Ecto neural progenitor cell (in vitro differentiated cells): ENCODE data around the gene UEVLD.

ENCODE experiments used
- DNase-seq: peaks from one replicate; pipeline ENCODE4 v3.0.0-alpha.2; 2018; ENCODE audit warnings: low spot score

Gene UEVLD

DNA sequence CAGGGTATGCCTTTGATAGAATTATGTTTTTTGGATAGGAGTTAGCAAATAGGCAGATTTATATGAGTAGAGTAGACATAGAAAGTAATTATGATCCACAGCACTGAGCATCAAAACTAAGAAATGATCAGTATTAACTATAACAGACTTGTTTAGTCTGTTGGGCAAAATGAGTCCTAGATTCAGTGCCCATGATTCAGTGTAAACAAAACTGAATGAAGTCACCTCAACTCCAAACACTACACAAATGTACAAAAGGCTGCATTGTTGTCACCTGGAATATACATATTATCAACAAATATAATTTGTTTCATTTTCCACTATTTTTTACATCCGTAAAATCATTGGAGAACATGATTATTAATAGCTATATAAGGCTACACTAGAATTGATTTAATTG is 6.7 kb downstream of the UEVLD start:
- DNase-seq, result no peak

DNA sequence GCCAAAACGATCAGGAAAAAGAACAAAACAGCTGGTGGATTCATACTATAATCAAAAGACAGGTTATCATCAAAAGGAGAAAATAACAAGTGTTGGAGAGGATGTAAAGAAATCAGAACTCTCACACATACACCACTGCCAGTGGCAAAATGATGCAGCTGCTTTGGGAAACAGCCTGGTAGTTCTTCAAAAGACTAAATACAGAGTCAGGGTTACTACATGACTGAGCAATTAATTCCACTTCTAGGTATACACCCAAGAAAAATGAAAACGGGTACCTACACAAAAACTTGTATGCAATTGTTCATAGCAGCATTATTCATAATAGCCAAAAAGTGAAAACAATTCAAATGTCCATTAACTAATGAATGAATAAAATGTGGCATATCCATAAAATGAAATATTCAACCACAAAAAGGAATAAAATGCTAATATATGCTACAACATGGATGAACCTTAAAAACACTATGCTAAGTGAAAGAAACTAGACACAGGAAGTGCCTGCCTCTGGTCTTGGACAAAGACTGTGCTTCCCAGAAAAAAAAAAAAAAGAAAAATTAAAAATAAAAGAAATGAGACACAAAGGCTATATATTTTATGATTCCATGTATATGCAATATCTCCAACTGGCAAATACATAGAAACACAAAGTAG is 8.3 kb downstream of the UEVLD start:
- no peak for DNase-seq

DNA sequence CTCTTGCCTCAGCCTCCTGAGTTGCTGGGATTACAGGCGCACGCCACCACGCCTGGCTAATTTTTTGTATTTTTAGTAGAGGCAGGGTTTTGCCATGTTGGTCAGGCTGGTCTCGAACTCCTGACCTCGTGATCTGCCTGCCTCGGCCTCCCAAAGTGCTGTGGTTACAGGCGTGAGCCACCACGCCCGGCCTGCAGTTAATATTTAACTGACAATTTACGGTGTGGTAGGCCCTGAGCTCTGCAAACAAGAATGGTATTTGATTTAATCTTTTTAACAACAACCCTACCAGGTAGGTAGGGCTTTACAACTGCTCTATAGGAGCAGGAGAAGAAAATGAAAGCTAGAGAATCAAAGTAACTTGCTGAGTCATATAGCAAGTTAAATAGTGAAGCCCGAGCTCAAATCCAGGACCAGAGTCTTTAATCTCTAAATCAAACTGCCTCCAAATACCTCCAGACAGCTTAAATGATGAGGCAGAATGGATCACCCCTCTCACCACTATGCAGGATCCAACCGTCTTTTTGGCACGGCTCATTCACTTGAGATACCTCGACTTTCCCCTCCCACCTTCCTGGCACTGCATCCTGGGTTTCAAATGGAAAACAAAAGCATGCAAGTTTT is 9.4 kb downstream of the UEVLD start:
- DNase-seq, result no peak

DNA sequence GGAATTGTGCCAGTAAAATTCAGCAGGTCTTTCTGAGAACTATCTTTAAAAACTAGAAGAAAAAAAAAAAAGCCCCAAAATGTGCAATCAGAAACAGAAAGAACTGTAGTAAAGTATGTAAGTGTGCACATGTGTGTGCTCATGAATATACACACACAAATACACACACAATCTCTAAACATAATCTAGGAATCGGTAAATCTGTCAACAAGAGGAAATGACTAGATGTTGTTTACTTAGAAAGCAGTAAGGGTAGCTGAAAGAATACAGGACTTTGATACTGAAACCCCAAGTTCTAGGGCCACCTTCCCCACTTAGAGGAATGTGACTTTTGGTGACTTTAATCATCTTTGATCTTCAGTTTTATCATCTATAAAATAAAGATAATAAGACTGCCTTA is 13.2 kb downstream of the UEVLD start:
- no peak for DNase-seq

DNA sequence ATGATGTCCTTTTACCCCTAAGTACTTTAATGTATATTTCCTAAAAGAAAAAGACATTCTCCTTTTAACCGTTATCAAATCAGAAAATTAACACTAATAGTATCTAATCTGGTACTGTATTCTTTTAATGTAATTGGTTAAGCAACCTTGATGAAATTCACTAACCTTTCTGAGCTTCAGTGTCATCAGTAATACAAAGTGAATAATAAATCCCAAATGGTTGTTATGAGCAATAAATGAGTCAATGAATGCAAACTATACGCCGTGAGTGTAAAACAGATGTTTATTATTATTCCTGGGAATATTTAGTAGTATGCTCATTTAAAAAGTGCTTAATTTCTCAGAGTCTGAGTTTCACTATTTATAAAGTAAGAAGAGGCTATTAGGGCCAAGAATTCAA is 21.5 kb downstream of the UEVLD start:
- DNase-seq, result no peak

DNA sequence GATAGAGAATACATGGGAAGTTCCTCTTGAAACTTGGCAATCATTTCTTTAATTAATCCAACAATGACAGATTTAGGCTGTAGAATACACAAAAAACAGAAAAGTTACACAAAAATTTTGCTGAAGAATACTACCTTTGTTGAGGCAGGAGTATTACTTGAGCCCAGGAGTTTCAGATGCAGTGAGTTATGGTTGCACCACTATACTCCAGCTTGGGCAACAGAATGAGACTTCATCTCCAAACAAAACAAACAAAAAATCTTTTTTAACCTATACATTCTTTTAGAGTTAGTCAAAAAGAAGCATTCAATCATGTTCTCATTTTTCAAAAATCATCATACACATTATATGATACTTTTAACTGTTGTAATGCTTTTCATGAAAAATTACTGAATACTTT is 22.1 kb downstream of the UEVLD start:
- no peak for DNase-seq

DNA sequence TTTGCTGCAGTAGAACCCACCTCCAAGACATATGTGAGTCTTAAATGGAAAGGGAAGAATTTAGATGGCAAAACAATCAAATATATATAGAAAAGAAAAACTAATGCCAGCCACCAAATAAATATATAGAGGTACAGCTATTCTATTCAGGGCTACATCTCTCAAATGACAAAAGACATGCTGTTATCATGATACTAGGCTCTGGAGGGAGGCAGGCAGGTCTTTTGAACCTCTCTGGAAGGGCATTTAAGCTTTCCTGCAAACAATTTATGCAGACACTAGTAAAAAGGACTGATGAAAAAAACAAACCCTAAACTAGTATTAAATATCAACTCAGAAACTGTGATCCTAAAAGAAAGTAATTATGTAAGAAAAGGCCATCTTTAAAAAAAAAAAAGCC is 24.4 kb downstream of the UEVLD start:
- no peak for DNase-seq

DNA sequence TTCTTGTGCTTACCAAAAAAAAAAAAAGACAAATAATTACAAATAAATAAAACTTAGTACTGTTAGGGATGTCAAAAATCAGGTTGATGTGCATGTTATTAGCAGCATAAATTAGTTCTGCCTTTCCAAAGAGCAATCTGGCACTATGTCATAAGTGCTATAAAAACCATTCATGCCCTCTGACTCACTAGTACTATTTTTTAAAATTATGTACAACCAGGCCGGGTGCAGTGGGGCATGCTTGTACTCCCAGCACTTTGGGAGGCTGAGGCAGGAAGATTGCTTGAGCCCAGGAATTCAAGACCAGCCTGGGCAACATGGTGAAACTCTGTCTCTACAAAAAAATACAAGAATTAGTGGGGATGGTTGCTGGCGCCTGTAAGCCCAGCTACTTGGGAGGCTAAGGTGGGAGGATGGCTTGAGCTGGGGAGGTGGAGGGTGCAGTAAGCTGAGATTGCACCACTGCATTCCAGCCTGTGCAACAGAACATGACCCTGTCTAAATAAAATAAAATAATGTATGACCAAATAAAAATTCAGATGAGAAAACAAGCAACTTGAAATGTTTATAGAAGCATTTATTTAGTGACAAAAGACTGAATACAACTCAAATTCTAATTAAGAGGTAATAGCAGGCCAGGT is 25.3 kb downstream of the UEVLD start:
- no peak for DNase-seq

DNA sequence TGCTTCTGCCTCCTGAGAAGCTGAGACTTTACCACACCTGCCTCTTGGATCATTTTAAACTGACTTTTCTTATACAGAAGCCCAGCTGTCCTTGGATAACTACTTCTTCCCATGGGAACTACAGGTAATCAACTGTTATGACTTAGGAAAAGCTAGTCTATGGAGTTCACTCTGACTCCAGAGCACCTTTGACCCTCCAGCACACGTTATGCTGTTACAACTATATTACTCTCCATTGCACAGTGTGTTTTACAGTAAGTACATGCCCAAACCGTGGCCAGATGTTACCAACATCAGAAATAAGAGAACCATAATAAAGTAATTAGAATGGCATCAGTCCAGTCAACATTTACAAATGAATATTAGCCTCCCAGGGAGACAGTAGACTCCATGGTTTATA is 40.5 kb downstream of the UEVLD start:
- no peak for DNase-seq

DNA sequence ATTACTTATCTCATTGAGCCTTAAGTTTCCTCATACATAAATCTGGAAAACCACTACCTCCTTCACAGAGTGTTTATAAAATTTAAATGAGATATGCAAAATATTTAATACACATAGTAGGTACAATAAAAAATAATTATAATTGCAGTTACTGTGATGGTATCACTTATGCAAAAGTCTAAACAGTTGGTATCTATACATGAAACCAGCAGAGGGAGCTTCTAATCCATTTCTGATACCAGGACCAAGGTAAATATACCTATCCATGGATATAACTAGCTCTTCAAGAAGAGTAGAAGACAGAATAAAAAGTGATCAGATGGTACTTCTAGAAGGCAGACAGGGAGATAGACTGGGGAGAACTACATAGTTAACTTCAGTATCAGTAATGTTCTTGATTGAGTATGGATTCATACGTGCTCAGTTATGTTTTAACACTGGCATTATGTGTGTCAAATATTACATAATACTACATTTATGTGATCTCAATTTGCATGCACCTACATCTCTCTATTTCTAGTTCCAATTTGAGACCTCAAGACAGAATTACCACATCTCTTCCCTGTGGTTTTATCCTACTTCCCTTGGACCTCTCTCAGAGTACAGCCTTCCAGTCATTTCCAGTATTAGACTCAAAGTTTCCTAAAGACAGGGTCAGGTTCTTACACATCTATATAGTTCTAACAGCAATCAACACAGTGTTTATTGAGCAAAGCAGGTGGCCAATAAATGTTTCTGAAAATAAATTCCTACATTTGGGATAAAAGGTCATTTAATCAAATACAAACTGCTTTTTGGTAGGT is 48.1 kb downstream of the UEVLD start:
- no peak for DNase-seq

DNA sequence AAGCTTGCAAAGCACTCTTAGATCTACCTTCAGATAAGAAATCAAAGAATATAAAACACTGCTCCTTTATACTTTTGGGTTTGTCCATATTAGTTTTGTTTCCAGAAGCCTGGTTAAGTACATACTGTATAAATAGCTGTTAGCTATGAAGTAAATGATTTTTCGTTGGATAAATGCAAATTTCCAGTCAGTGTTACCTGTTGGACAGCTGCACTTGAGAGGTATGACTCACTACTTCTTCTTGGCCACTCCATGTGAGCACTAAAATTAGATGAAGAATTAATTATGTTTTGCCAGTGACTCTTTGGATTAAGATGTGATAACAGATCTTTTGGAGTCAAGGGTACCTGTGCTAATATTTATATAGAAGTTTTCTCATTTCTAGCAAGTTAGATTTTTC is 52.3 kb downstream of the UEVLD start:
- DNase-seq, result no peak

DNA sequence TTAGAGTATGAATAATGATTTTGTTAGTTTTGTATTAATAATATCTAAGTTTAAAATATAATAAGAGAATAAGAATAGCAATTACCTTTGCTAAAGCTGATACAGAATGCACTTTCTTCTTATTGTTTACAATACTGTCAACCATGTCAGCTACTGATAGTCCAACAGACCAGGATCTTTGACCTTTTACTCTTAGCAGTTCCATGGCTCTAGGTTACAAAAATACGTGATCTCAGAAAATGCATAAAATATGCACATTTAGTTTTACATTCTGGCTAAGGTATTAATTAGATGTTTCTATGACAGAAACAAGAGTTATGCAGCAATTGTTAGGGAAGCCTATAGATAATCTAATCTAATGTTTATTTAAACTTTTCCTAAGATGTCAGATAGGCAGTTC is 54.3 kb downstream of the UEVLD start:
- DNase-seq, result no peak

DNA sequence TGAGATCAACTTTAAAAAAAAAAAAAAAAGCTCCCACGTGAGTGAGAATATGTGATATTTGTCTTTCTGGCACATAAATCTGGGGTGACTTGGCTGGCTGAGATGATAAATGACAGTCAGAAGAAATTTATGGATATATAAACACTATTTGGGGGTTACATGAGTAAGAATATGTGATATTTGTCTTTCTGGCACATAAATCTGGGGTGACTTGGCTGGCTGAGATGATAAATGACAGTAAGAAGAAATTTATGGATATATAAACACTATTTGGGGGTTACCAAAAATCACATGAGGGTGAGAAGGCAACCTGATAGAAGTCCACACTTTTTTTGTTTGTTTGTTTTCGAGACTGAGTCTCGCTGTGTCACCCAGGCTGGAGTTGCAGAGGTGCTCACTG is 55.2 kb downstream of the UEVLD start:
- no peak for DNase-seq

DNA sequence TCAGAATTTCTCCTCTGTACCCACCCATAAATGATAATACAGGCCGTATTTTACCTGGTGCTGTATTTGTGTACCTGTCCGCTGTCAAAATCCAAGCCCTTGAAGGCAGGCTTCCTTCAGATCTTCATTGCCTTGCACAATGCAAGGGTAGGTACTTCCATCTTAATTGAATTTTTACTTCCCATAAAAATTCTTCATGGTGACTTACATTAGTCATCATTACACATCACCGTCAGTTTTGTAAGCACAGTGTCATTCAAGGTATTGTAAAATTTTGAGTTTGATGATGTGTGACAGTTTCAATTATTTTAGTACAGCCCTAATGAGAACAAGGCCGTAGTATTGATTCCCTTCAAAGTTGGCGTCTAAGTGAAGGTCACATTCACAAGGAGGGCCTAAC is 61.0 kb downstream of the UEVLD start:
- DNase-seq, result no peak

DNA sequence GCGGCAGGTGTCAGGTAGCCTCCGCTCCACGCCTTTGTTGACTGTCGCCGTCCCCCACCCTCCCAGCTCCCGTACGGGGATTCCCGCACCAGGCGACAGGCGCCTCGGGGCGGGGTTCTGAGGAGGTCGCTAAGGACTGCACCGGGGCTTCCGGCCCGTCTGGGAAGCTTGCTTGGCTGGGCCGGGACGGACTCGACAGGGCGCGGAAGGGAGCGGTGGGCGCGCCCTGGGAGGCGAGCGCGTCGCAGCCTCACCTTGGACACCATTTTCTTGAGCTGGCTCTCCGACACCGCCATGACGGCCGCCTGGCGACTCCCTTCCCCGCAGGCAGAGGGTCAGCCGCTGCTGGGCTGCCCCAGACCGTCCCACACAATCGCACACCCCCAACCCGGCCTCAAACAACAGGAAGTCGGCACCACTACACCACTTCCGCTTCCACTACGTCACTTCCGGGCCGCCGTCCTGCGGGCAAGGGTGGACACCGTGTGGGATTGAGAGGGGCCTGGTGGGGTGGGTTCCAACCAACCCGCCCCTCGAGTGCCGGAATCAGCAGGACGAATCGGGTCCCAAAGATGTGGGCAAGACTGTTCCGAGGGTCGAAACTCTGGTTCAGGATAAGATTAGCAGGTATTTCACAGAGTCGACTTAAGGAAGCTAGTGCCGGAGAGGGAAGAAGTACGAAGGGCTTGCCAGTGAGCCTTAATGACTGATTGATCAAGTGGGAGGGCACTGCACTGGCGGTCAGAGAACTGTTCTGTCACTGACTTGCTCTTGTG is 61.8 kb downstream of the UEVLD start, which contains the start of gene TSG101:
Gene TSG101, minus strand, starts transcription at position 422 of the 776 bp plus-strand sequence. Its CDS starts 126 bp downstream, at position 296.
- peak; percentile 97 for DNase-seq

DNA sequence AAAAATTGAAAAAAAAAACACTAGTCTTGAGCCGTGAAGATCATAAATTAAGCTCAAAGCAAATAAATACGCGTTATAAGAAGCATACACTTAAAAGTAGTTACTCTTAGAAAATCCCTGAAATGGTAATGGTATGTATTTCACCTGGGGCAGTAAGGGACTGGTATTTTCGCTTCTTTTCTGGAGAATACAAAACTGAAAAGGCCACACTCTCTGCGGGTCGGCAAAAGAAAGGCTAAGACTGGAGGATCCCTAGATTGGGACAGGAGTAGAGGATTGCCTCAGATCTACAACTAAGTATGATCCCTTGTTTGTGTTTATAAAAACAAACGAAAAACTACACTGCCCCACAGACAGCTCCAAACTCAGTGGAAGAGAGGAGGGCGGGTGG is 62.4 kb downstream of the UEVLD start:
- DNase-seq, result no peak

DNA sequence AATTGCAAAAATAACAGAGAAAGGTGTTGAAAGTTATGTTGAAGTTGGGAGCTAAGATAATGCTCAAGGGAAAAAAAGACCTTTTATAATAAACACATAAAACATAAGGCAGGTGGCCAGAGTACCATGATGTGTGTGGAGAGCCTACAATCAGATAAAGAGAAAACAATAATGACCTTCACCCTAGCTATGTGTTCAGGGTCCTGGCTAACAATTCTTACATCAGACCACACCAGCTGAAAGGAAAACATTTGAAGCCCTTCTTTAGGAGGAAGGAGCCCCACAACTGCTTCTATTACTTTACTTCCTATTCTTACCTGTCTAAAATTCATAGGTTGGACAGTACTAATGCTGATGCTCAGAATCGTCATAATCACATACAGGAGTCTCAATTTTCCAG is 64.3 kb downstream of the UEVLD start:
- no peak for DNase-seq

DNA sequence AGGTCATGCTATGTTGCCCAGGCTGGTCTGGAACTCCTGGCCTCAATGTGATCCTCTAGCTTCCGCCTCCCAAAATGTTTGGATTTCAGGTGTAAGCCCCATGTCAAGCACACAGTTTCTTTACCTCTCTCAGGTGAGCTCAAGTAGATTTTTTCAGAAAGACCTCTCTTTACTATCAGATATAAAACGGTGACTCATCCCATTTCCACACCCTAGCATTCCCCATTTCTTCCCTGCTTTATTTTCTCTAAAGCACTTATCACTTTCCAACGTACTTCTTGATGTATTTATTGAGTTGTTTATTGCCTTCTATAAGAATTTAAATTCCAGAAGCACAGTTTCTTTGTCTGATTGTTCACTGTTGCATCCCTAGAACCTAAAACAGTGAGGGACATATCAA is 65.5 kb downstream of the UEVLD start:
- DNase-seq, result no peak

DNA sequence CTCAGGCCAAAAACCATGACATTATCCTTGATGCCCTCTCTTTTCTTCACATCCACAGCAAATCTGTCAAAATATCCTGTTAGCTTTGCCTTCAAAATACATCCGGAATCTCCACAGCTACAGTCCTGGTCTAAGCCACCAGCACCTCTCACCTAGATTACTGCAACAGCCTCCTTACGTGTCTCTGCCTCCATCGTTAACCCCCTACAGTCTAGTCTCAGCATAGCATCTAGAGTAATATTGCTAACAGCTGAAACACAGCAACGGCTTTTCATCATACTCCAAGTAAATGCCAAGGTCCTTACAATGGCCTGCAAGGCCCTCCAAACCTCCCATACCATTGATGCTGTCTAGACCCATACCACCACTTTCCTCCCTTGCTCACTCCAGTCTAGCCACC is 66.1 kb downstream of the UEVLD start:
- no peak for DNase-seq

DNA sequence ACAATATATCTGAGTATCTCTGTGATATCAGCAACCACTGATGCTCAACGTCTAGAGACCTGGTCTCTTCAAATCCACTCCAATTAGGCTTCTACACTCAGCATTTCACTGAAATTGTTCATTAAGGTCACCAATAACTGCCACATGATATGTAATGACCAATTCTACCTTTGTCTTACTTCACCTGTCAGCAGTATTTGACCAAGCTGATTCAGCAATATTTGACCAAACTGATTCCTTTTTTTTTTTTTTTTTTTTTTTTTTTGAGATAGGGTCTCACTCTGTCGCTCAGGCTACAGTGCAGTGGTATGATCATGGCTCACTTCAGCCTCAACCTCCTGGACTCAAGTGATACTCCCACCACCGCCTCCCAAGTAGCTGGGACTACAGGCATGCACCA is 67.4 kb downstream of the UEVLD start:
- DNase-seq, result no peak

DNA sequence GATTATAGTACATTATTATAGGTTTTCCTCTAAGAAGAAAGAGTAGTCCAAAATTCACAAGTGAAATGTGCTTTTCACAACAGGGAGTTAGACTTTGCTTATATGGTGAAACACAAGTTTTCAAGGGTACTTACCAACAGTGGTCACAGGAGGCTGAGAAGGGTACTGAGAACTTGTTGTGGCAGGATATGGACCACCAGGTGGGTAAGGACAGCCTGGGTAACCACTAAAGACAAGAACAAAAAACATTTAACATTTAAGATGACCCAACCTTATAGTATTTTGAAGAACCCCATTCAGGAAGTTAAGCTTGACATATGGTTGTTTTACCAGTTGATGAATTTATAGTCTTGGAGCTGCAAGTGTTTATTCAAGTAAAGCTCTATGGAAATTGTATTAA is 86.2 kb downstream of the UEVLD start:
- no peak for DNase-seq

DNA sequence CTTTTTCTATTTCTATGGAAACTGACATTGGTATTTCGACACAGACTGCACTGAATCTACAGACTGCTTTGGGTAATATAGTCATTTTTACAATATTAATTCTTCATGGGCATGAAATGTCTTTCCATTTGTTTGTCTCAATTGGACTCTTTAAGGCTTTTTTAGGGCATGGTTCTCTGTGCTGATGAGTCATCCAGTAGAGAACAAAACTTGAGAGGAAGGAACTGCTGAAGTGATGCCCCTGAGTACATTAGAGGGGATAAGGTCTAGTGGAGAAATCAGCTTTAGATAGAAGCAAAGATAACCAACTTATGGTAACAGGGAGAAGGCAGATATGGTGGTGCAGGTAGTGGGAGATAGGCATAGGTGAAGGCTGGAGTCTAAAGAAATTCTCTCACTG is 86.9 kb downstream of the UEVLD start:
- no peak for DNase-seq
